HEK293 (cell line): ENCODE results near the gene CENPS.
A peak's percentile ranks its signal among the peaks of the same experiment; 100 is the strongest.

Experiments
- CTCF ChIA-PET: fragments of 350-600 bp; formaldehyde crosslinking; extraction: SDS; loops from one replicate; lab custom pipeline; 2021; ENCODE audit warnings: antibody characterized with exemption; lab: Yijun Ruan, JAX
- POLR2A ChIA-PET: fragments of 300-600 bp; formaldehyde crosslinking; extraction: SDS; loops from one replicate; lab custom pipeline; 2020; ENCODE audit warnings: antibody characterized with exemption, inconsistent platforms; lab: Yijun Ruan, JAX
- H3K27ac ChIP-seq: fragments of 200-500 bp; sonication (Bioruptor generic); 2 replicates; pipeline ENCODE4 v1.5.1; 2014; ENCODE audit warnings: low read depth, low read length, control low read depth, inconsistent platforms; ENCODE audit errors: extremely low read depth
- H3K36me3 ChIP-seq, 2 experiments: fragments of 200-500 bp in 1 of 2; sonication (Bioruptor generic) in 1 of 2; 1 replicate in 1 of 2; 2 replicates in 1 of 2; pipeline ENCODE4 v1.5.1; 2014 to 2017; ENCODE audit warnings: inconsistent platforms in 2 of 2, low read length in 2 of 2; ENCODE audit not compliant: control insufficient read depth in 2 of 2, insufficient read depth in 1 of 2
- H3K4me1 ChIP-seq: fragments of 200-500 bp; sonication (Bioruptor generic); 2 replicates; pipeline ENCODE4 v1.5.1; 2014; ENCODE audit warnings: mild to moderate bottlenecking, low read length, inconsistent platforms; ENCODE audit not compliant: control insufficient read depth, insufficient read depth
- H3K4me3 ChIP-seq: 2 replicates; pipeline ENCODE4 v1.5.1; 2011; ENCODE audit warnings: low read depth, mild to moderate bottlenecking, control low read depth, low read length, moderate library complexity
- H3K9me3 ChIP-seq: fragments of 200-500 bp; sonication (Bioruptor generic); 2 replicates; pipeline ENCODE4 v1.5.1; 2014; ENCODE audit warnings: low read depth, low read length, inconsistent platforms; ENCODE audit not compliant: control insufficient read depth, insufficient read depth
- EGR2 ChIP-seq: fragments of 450-650 bp; formaldehyde crosslinking; IDR thresholded peaks from 2 replicates; pipeline ENCODE4 v1.5.1; 2016; ENCODE audit warnings: low read depth, missing biosample characterization, missing genetic modification characterization
- KLF7 ChIP-seq: fragments of 450-650 bp; formaldehyde crosslinking; IDR thresholded peaks from 2 replicates; pipeline ENCODE4 v1.5.1; 2016; ENCODE audit warnings: missing biosample characterization, missing genetic modification characterization, borderline replicate concordance
- OVOL3 ChIP-seq: fragments of 450-650 bp; formaldehyde crosslinking; IDR thresholded peaks from 2 replicates; pipeline ENCODE4 v1.5.1; 2016; ENCODE audit warnings: missing biosample characterization, missing genetic modification characterization
- RBAK ChIP-seq: fragments of 450-650 bp; formaldehyde crosslinking; IDR thresholded peaks from 2 replicates; pipeline ENCODE4 v1.5.1; 2016; ENCODE audit warnings: missing biosample characterization, missing genetic modification characterization
- YY2 ChIP-seq: fragments of 450-650 bp; formaldehyde crosslinking; IDR thresholded peaks from 2 replicates; pipeline ENCODE4 v1.5.1; 2016; ENCODE audit warnings: missing biosample characterization, missing genetic modification characterization
- ZBTB1 ChIP-seq: fragments of 450-650 bp; formaldehyde crosslinking; IDR thresholded peaks from 2 replicates; pipeline ENCODE4 v1.5.1; 2016; ENCODE audit warnings: missing biosample characterization, missing genetic modification characterization
- ZNF121 ChIP-seq: fragments of 450-650 bp; formaldehyde crosslinking; IDR thresholded peaks from 2 replicates; pipeline ENCODE4 v1.5.1; 2016; ENCODE audit warnings: missing biosample characterization, missing genetic modification characterization
- ZNF24 ChIP-seq: fragments of 450-650 bp; formaldehyde crosslinking; IDR thresholded peaks from 2 replicates; pipeline ENCODE4 v1.5.1; 2016; ENCODE audit warnings: missing biosample characterization, missing genetic modification characterization
- ZNF311 ChIP-seq: fragments of 450-650 bp; formaldehyde crosslinking; IDR thresholded peaks from 2 replicates; pipeline ENCODE4 v1.5.1; 2017; ENCODE audit warnings: missing biosample characterization, missing genetic modification characterization, borderline replicate concordance
- ZNF335 ChIP-seq: fragments of 450-650 bp; formaldehyde crosslinking; conservative IDR thresholded peaks from 2 replicates; pipeline ENCODE4 v1.5.1; 2016; ENCODE audit warnings: missing biosample characterization, missing genetic modification characterization
- ZNF366 ChIP-seq: fragments of 450-650 bp; formaldehyde crosslinking; conservative IDR thresholded peaks from 2 replicates; pipeline ENCODE4 v1.5.1; 2016; ENCODE audit warnings: missing biosample characterization, missing genetic modification characterization
- ZNF549 ChIP-seq: fragments of 450-650 bp; IDR thresholded peaks from 2 replicates; pipeline ENCODE4 v1.5.1; 2018; ENCODE audit warnings: missing biosample characterization, missing genetic modification characterization, mild to moderate bottlenecking, inconsistent platforms, moderate library complexity
- ZNF600 ChIP-seq: fragments of 450-650 bp; formaldehyde crosslinking; IDR thresholded peaks from 2 replicates; pipeline ENCODE4 v1.5.1; 2016; ENCODE audit warnings: missing biosample characterization, missing genetic modification characterization
- ZNF621 ChIP-seq: fragments of 450-650 bp; formaldehyde crosslinking; IDR thresholded peaks from 2 replicates; pipeline ENCODE4 v1.5.1; 2017; ENCODE audit warnings: missing biosample characterization, missing genetic modification characterization
- ZNF623 ChIP-seq: fragments of 450-650 bp; formaldehyde crosslinking; IDR thresholded peaks from 2 replicates; pipeline ENCODE4 v1.5.1; 2016; ENCODE audit warnings: missing biosample characterization, missing genetic modification characterization
- ZNF658 ChIP-seq: fragments of 450-650 bp; formaldehyde crosslinking; IDR thresholded peaks from 2 replicates; pipeline ENCODE4; 2016; ENCODE audit warnings: missing biosample characterization, missing genetic modification characterization
- ZNF707 ChIP-seq: fragments of 450-650 bp; formaldehyde crosslinking; IDR thresholded peaks from 2 replicates; pipeline ENCODE4 v1.5.1; 2016; ENCODE audit warnings: missing biosample characterization, missing genetic modification characterization
- ZNF791 ChIP-seq: fragments of 450-650 bp; formaldehyde crosslinking; IDR thresholded peaks from 2 replicates; pipeline ENCODE4 v1.5.1; 2016; ENCODE audit warnings: missing biosample characterization, missing genetic modification characterization
- ZNF792 ChIP-seq: fragments of 450-650 bp; formaldehyde crosslinking; IDR thresholded peaks from 2 replicates; pipeline ENCODE4 v1.5.1; 2016; ENCODE audit warnings: missing biosample characterization, missing genetic modification characterization
- TF ChIP-seq, protein P1 (sequence below): fragments of 450-650 bp; formaldehyde crosslinking; IDR thresholded peaks from 2 replicates; pipeline ENCODE4 v1.5.1; 2016; ENCODE audit warnings: missing biosample characterization, missing genetic modification characterization, low read depth
- TF ChIP-seq, protein P2 (sequence below): fragments of 450-650 bp; formaldehyde crosslinking; IDR thresholded peaks from 2 replicates; pipeline ENCODE4; 2016; ENCODE audit warnings: missing biosample characterization, missing genetic modification characterization

The CENPS gene

DNA sequence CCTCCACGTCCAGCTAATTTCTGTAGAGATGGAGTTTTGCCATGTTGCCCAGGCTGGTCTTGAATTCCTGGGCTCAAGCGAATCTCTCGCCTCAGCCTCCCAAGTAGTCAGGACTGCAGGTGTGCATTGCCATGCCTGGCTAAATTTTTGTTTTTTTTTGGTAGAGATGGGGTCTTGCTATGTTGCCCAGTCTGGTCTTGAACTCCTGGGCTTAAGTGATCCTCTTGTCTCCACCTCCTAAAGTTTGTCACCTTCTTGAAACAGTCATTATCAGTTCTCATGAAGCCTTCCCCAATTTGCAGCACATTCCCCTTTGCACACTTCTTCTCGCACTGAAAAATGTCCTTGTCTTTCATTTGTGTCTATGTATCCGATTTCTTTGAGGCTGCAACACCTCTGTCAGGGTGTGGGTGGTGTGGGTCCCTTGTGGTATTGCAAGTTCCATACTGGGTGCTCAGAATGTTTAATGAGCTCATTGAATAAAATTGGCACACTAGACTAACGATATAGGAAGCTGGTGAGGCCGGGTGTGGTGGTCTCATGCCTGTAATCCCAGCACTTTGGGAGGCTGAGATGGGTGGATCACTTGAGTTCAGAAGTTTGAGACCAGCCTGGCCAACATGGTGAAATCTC lies 16.7 kb downstream of the CENPS start:
- no peaks in the 10 kb centered on the region for H3K9me3 ChIP-seq
- POLR2A ChIA-PET = interaction anchor here (0.6 to 0.7 kb wide), 2 partner anchors 11 to 14 kb away, joined by 5 to 6 read pairs; no protein-coding TSS in a partner anchor
- H3K4me1 ChIP-seq = no peaks in the 10 kb centered on the region
- no peak overlapping the region for H3K4me3 ChIP-seq
- peaks cover 0 to 39% of the 10 kb centered on the region in 2 experiments; a peak in 2 of 3 replicates for H3K36me3 ChIP-seq
- H3K27ac ChIP-seq = no peak overlapping the region
- TF ChIP-seq ZNF707 (tag by site-specific recombination) (no peak), ZNF121 (peak; percentile 96), ZNF366 (no peak)
- CTCF ChIA-PET = interaction anchor here (0.7 to 0.9 kb wide), 2 partner anchors 47 to 443 kb away, joined by 3 read pairs; no protein-coding TSS in a partner anchor

DNA sequence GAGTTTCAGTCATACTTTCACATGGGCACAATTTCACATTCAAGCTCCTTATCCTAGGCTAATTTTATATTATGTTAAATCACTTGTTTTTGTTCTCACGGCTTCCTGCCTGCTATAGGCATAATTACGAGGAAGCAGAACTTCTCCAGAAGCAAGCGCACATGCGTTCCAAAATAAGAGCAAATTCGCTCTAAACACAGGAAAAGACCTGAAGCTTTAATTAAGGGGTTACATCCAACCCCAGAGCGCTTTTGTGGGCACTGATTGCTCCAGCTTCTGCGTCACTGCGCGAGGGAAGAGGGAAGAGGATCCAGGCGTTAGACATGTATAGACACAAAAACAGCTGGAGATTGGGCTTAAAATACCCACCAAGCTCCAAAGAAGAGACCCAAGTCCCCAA lies 19.5 kb downstream of the CENPS start, which contains the start of gene CORT:
CORT (plus strand) TSS at position 281 of the 400 bp plus-strand sequence. CDS start 193 bp downstream, outside the sequence.
- POLR2A ChIA-PET = interaction anchor here (1.0 to 1.1 kb wide), 2 partner anchors 8 to 10 kb away, joined by 3 to 6 read pairs; no protein-coding TSS in a partner anchor

DNA sequence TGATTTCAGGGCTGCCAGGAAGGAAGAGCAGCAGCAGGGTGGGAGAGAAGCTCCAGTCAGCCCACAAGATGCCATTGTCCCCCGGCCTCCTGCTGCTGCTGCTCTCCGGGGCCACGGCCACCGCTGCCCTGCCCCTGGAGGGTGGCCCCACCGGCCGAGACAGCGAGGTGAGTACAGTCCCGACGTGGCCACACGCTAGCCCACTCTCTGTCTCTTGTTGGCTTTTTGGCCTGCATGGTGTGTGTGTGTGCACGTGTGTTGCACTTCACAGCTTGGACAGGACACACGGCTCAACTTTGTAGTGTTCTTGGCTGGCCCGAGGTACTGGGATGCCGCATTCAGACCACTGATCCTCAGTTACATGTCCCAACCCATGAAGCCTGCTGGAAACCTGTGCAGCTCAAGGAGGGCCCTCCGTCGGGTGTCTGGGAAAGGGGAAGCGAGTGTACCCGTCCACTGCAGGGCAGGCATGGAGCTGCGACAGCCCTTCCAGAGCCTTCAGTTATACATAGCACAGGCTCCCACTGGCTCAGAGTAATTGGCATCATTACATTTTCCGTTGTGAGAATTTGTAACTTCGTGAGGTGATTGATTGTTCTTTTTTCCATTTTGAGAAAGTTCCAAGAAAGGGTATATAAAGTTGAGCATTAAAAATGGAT lies 20.1 kb downstream of the CENPS start:
- ChIA-PET CTCF (interaction anchor here (1.2 kb wide), 1 partner anchor 44 kb away, joined by 4 read pairs; no protein-coding TSS in a partner anchor), POLR2A (interaction anchor here (1.0 to 1.1 kb wide), 2 partner anchors 8 to 9 kb away, joined by 3 to 6 read pairs; no protein-coding TSS in a partner anchor)
- Histone ChIP-seq H3K4me3 (no peak overlapping the region), H3K9me3 (no peaks in the 10 kb centered on the region), H3K36me3 (peaks cover 0 to 20% of the 10 kb centered on the region in 2 experiments; a peak in 2 of 3 replicates), H3K27ac (no peak overlapping the region), H3K4me1 (no peaks in the 10 kb centered on the region)
- TF ChIP-seq ZNF600 (0 out of 2 replicates have a peak, but pooled peaks have one; percentile 21), KLF7 (no peak)

More for the DNA sequence above, 19.5 kb downstream of the CENPS start, which contains the start of gene CORT:
- Histone ChIP-seq H3K4me1 (no peaks in the 10 kb centered on the region), H3K27ac (no peak within 1 kb of the TSS; the same call in 1 of the 2 replicates), H3K36me3 (peaks cover 0 to 24% of the 10 kb centered on the region in 2 experiments; a peak in 2 of 3 replicates), H3K4me3 (no peak within 1 kb of the TSS), H3K9me3 (no peaks in the 10 kb centered on the region)
- no peak for TF ChIP-seq ZNF24 (tag by site-specific recombination)
- TF ChIP-seq ZNF792 (tag by site-specific recombination) = no peak
- TF ChIP-seq, protein P1, sequence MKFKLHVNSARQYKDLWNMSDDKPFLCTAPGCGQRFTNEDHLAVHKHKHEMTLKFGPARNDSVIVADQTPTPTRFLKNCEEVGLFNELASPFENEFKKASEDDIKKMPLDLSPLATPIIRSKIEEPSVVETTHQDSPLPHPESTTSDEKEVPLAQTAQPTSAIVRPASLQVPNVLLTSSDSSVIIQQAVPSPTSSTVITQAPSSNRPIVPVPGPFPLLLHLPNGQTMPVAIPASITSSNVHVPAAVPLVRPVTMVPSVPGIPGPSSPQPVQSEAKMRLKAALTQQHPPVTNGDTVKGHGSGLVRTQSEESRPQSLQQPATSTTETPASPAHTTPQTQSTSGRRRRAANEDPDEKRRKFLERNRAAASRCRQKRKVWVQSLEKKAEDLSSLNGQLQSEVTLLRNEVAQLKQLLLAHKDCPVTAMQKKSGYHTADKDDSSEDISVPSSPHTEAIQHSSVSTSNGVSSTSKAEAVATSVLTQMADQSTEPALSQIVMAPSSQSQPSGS (tag by site-specific recombination) = no peak
- TF ChIP-seq EGR2 (tag by site-specific recombination) = no peak
- TF ChIP-seq ZNF335 (tag by site-specific recombination) = no peak
- TF ChIP-seq ZNF621 = no peak
- no peak for TF ChIP-seq RBAK (tag by site-specific recombination)
- no peak for TF ChIP-seq YY2 (tag by site-specific recombination)
- no peak for TF ChIP-seq OVOL3 (tag by site-specific recombination)
- no peak for TF ChIP-seq ZNF658 (tag by site-specific recombination)
- TF ChIP-seq ZNF311 (tag by site-specific recombination) = no peak
- no peak for TF ChIP-seq ZNF623
- no peak for TF ChIP-seq ZNF549 (tag by site-specific recombination)
- TF ChIP-seq ZNF791 (tag by site-specific recombination) = no peak
- TF ChIP-seq ZBTB1 (tag by site-specific recombination) = no peak
- TF ChIP-seq, protein P2, sequence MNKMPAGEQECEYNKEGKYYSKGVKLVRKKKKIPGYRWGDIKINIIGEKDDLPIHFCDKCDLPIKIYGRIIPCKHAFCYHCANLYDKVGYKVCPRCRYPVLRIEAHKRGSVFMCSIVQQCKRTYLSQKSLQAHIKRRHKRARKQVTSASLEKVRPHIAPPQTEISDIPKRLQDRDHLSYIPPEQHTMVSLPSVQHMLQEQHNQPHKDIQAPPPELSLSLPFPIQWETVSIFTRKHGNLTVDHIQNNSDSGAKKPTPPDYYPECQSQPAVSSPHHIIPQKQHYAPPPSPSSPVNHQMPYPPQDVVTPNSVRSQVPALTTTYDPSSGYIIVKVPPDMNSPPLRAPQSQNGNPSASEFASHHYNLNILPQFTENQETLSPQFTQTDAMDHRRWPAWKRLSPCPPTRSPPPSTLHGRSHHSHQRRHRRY (tag by site-specific recombination) = no peak
- CTCF ChIA-PET = interaction anchor here (1.2 kb wide), 1 partner anchor 45 kb away, joined by 4 read pairs; no protein-coding TSS in a partner anchor
